H9 (cell line): ENCODE measurements around the gene COPRS. TPM values are rescaled to one million over a fixed set of nuclear protein-coding genes. Genes with fewer than 3 reads are reported as not detected.

Experiments used
- DNase-seq: peaks from one replicate; pipeline ENCODE4 v3.0.0-alpha.2; 2017
- H2AFZ ChIP-seq: one replicate; pipeline ENCODE4 v1.6.1; 2013; ENCODE audit warnings: mild to moderate bottlenecking, low read length, control low read depth, moderate library complexity
- H2AK5ac ChIP-seq: 2 replicates; pipeline ENCODE4 v1.6.1; 2013; ENCODE audit warnings: low read length, control low read depth, mixed read lengths; ENCODE audit not compliant: insufficient read length
- H2BK120ac ChIP-seq: one replicate; pipeline ENCODE4 v1.6.1; 2013; ENCODE audit warnings: low read depth, mild to moderate bottlenecking, low read length, control low read depth, inconsistent platforms; ENCODE audit not compliant: poor library complexity, severe bottlenecking
- H2BK12ac ChIP-seq: 2 replicates; pipeline ENCODE4 v1.6.1; 2013; ENCODE audit warnings: low read length, control low read depth, mixed read lengths, low read depth; ENCODE audit not compliant: insufficient read length
- H2BK15ac ChIP-seq: 2 replicates; pipeline ENCODE4 v1.6.1; 2013; ENCODE audit warnings: low read depth, low read length, control low read depth
- H2BK20ac ChIP-seq: one replicate; pipeline ENCODE4 v1.6.1; 2013; ENCODE audit warnings: low read depth, mild to moderate bottlenecking, low read length, control low read depth, inconsistent platforms; ENCODE audit not compliant: poor library complexity, severe bottlenecking
- H2BK5ac ChIP-seq: 2 replicates; pipeline ENCODE4 v1.6.1; 2013; ENCODE audit warnings: low read length, control low read depth, mixed read lengths; ENCODE audit not compliant: insufficient read length
- H3K14ac ChIP-seq: 2 replicates; pipeline ENCODE4 v1.6.1; 2013; ENCODE audit warnings: low read length, control low read depth; ENCODE audit not compliant: insufficient read depth
- H3K18ac ChIP-seq: 2 replicates; pipeline ENCODE4 v1.6.1; 2013; ENCODE audit warnings: low read depth, mild to moderate bottlenecking, mixed read lengths, low read length, control low read depth; ENCODE audit not compliant: insufficient read length
- H3K23ac ChIP-seq: 2 replicates; pipeline ENCODE4 v1.6.1; 2013; ENCODE audit warnings: low read length, control low read depth, mixed read lengths, low read depth; ENCODE audit not compliant: insufficient read length
- H3K23me2 ChIP-seq: 2 replicates; pipeline ENCODE4 v1.6.1; 2013; ENCODE audit warnings: low read depth, mild to moderate bottlenecking, mixed read lengths, low read length, control low read depth; ENCODE audit not compliant: insufficient read length, poor library complexity, severe bottlenecking
- H3K27ac ChIP-seq: 2 replicates; pipeline ENCODE4 v1.5.1; 2013; ENCODE audit warnings: low read length, control low read depth, mixed read lengths, low read depth; ENCODE audit not compliant: insufficient read length
- H3K27me3 ChIP-seq: 2 replicates; pipeline ENCODE4 v1.6.1; 2013; ENCODE audit warnings: low read length, control low read depth, inconsistent platforms; ENCODE audit not compliant: insufficient read depth
- H3K4ac ChIP-seq: 2 replicates; pipeline ENCODE4 v1.6.1; 2013; ENCODE audit warnings: low read depth, mild to moderate bottlenecking, control low read depth, inconsistent platforms, low read length, moderate library complexity
- H3K4me1 ChIP-seq: 2 replicates; pipeline ENCODE4 v1.6.1; 2013; ENCODE audit warnings: low read length, control low read depth, inconsistent platforms; ENCODE audit not compliant: insufficient read depth
- H3K4me2 ChIP-seq: 2 replicates; pipeline ENCODE4 v1.6.1; 2013; ENCODE audit warnings: low read length, control low read depth, mixed read lengths; ENCODE audit not compliant: insufficient read length, insufficient read depth
- H3K56ac ChIP-seq: 2 replicates; pipeline ENCODE4 v1.6.1; 2013; ENCODE audit warnings: low read depth, mild to moderate bottlenecking, mixed read lengths, low read length, control low read depth; ENCODE audit not compliant: insufficient read length
- H3K79me1 ChIP-seq: 2 replicates; pipeline ENCODE4 v1.6.1; 2013; ENCODE audit warnings: low read depth, mild to moderate bottlenecking, moderate library complexity, low read length, control low read depth, inconsistent platforms; ENCODE audit not compliant: insufficient read depth, poor library complexity, severe bottlenecking
- H3K79me2 ChIP-seq: 2 replicates; pipeline ENCODE4 v1.6.1; 2013; ENCODE audit warnings: low read length, control low read depth, inconsistent platforms; ENCODE audit not compliant: insufficient read depth
- H3K9ac ChIP-seq: 2 replicates; pipeline ENCODE4 v1.6.1; 2013; ENCODE audit warnings: low read length, control low read depth, mixed read lengths; ENCODE audit not compliant: insufficient read length; ENCODE audit errors: extremely low read depth
- H3K9me3 ChIP-seq: one replicate; pipeline ENCODE4 v1.6.1; 2013; ENCODE audit warnings: low read depth, low read length, inconsistent platforms; ENCODE audit not compliant: control insufficient read depth
- H3T11ph ChIP-seq: one replicate; pipeline ENCODE4 v1.6.1; 2013; ENCODE audit warnings: mild to moderate bottlenecking, low read length, control low read depth, inconsistent platforms
- H4K20me1 ChIP-seq: one replicate; pipeline ENCODE4 v1.6.1; 2013; ENCODE audit not compliant: control insufficient read depth, insufficient read length, insufficient read depth
- H4K5ac ChIP-seq: 2 replicates; pipeline ENCODE4 v1.6.1; 2013; ENCODE audit warnings: low read depth, mild to moderate bottlenecking, mixed read lengths, low read length, control low read depth; ENCODE audit not compliant: insufficient read length
- H4K8ac ChIP-seq: replicated peaks from 2 replicates; pipeline ENCODE4 v1.6.1; 2013; ENCODE audit warnings: low read length, control low read depth, mixed read lengths, low read depth; ENCODE audit not compliant: insufficient read length
- H4K91ac ChIP-seq: 2 replicates; pipeline ENCODE4 v1.6.1; 2013; ENCODE audit warnings: low read depth, mild to moderate bottlenecking, moderate library complexity, mixed read lengths, low read length, control low read depth; ENCODE audit not compliant: insufficient read length
- H3K27ac Mint-ChIP-seq, 3 experiments: 2 replicates in 2 of 3; 3 replicates in 1 of 3; pipeline ENCODE4 v1.8.0; 2020 to 2021; ENCODE audit warnings: mixed read lengths in 3 of 3, mild to moderate bottlenecking in 1 of 3, moderate library complexity in 1 of 3
- H3K27me3 Mint-ChIP-seq: 2 replicates; pipeline ENCODE4 v1.8.0; 2021; ENCODE audit warnings: low read depth, mild to moderate bottlenecking, moderate library complexity, mixed read lengths
- H3K36me3 Mint-ChIP-seq, 3 experiments: 2 replicates in 2 of 3; 3 replicates in 1 of 3; pipeline ENCODE4 v1.8.0; 2020 to 2021; ENCODE audit warnings: low read depth in 3 of 3, mixed read lengths in 3 of 3; ENCODE audit not compliant: insufficient read depth in 1 of 3
- H3K4me1 Mint-ChIP-seq, 2 experiments: 2 replicates each; pipeline ENCODE4 v1.8.0; 2020; ENCODE audit warnings: mixed read lengths in 2 of 2
- H3K4me3 Mint-ChIP-seq, 2 experiments: 2 replicates in 1 of 2; 3 replicates in 1 of 2; pipeline ENCODE4 v1.8.0; 2020 to 2021; ENCODE audit warnings: mild to moderate bottlenecking in 2 of 2, mixed read lengths in 2 of 2, moderate library complexity in 1 of 2
- H3K9me3 Mint-ChIP-seq, 2 experiments: 2 replicates in 1 of 2; 3 replicates in 1 of 2; pipeline ENCODE4 v1.8.0; 2020; ENCODE audit warnings: mild to moderate bottlenecking in 2 of 2, mixed read lengths in 2 of 2, moderate library complexity in 1 of 2
- WGBS: extraction: QIAGEN DNeasy Blood & Tissue Kit; methylation state at CpG from one replicate; pipeline ENCODE4 v1.1.7; 2013; ENCODE audit warnings: missing lambda C conversion rate, low lambda C conversion rate, mixed read lengths; ENCODE audit not compliant: insufficient read length; ENCODE audit errors: extremely low coverage; 5-methylcytosine and 5-hydroxymethylcytosine counted together
- total RNA-seq: library from RNA; stranded (reverse); gene quantifications from 2 replicates; pipeline ENCODE4 v1.2.1, GENCODE V29; 2021
- TF ChIP-seq, protein P1 (sequence below): fragments of 200-600 bp; sonication (generic); conservative IDR thresholded peaks from 3 replicates; pipeline ENCODE4 v1.8.0; 2021; ENCODE audit warnings: antibody characterized with exemption, mild to moderate bottlenecking

COPRS gene
- total RNA-seq, 1 experiment from 2014 or later, result 43.8 TPM

DNA sequence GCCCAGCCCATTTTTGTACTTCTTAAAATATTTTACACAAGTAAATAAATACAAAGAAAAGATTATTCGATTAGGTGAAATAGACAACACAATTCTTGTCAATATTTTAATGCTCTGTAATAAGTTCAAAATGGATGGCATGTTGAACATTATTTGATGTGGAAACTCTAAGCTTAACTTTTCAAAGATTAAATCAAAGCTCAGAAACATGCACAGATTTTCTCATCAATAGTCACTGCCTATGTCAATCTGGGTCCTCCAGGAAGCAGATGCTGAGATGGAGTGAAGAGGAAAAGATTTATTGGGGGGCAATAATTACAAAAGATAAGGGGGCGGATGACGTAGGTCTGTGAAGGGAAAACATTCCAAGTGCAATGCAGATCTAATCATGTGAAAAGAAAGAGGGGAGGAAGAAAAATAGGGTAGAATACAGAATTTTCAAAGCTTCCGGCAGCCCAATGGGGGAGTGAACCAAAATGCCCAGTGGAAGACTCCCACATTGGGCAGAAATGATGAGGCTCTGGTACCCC lies 50.5 kb downstream of the COPRS start:
- Histone ChIP-seq H3K9ac (no peak overlapping the region), H2BK120ac (no peak overlapping the region), H2BK20ac (no peak overlapping the region), H3K4me1 (no peaks in the 10 kb centered on the region), H3T11ph (no peak overlapping the region), H3K27me3 (no peaks in the 10 kb centered on the region), H2BK5ac (no peak overlapping the region), H3K56ac (no peak overlapping the region), H3K14ac (no peak overlapping the region), H3K4ac (no peak overlapping the region), H3K27ac (no peak overlapping the region), H3K79me2 (no peaks in the 10 kb centered on the region), H3K18ac (no peak overlapping the region), H2BK12ac (no peak overlapping the region), H3K4me2 (no peak overlapping the region), H4K91ac (no peak overlapping the region), H4K5ac (no peak overlapping the region), H2AK5ac (no peak overlapping the region), H4K20me1 (no peaks in the 10 kb centered on the region), H2AFZ (no peak overlapping the region), H3K23ac (no peak overlapping the region), H3K79me1 (no peaks in the 10 kb centered on the region), H3K23me2 (no peaks in the 10 kb centered on the region), H4K8ac (no peak overlapping the region), H2BK15ac (no peak overlapping the region), H3K9me3 (no peaks in the 10 kb centered on the region)
- H3K27ac Mint-ChIP-seq, result no peak overlapping the region; a peak in 1 of 7 replicates
- no peak overlapping the region; a peak in 1 of 5 replicates for H3K4me3 Mint-ChIP-seq
- no peaks in the 10 kb centered on the region for H3K4me1 Mint-ChIP-seq
- TF ChIP-seq, protein P1, sequence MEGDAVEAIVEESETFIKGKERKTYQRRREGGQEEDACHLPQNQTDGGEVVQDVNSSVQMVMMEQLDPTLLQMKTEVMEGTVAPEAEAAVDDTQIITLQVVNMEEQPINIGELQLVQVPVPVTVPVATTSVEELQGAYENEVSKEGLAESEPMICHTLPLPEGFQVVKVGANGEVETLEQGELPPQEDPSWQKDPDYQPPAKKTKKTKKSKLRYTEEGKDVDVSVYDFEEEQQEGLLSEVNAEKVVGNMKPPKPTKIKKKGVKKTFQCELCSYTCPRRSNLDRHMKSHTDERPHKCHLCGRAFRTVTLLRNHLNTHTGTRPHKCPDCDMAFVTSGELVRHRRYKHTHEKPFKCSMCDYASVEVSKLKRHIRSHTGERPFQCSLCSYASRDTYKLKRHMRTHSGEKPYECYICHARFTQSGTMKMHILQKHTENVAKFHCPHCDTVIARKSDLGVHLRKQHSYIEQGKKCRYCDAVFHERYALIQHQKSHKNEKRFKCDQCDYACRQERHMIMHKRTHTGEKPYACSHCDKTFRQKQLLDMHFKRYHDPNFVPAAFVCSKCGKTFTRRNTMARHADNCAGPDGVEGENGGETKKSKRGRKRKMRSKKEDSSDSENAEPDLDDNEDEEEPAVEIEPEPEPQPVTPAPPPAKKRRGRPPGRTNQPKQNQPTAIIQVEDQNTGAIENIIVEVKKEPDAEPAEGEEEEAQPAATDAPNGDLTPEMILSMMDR, result no peak
- WGBS, result no CpG with 5 or more reads among the region's 4 CpGs
- no peaks in the 10 kb centered on the region for H3K27me3 Mint-ChIP-seq
- no peak for DNase-seq
- no peaks in the 10 kb centered on the region for H3K36me3 Mint-ChIP-seq
- peaks cover 0 to 2% of the 10 kb centered on the region in 2 experiments; a peak in 1 of 5 replicates for H3K9me3 Mint-ChIP-seq
